GM21423 (cell line): ENCODE results near the gene DTYMK.

Experiments used
- ATAC-seq: cut with Tn5 transposase; IDR thresholded peaks from one replicate; pipeline ENCODE4 v1.9.1; 2021; ENCODE audit warnings: mild to moderate bottlenecking, moderate library complexity; ENCODE audit not compliant: unreplicated experiment

DTYMK gene

DNA sequence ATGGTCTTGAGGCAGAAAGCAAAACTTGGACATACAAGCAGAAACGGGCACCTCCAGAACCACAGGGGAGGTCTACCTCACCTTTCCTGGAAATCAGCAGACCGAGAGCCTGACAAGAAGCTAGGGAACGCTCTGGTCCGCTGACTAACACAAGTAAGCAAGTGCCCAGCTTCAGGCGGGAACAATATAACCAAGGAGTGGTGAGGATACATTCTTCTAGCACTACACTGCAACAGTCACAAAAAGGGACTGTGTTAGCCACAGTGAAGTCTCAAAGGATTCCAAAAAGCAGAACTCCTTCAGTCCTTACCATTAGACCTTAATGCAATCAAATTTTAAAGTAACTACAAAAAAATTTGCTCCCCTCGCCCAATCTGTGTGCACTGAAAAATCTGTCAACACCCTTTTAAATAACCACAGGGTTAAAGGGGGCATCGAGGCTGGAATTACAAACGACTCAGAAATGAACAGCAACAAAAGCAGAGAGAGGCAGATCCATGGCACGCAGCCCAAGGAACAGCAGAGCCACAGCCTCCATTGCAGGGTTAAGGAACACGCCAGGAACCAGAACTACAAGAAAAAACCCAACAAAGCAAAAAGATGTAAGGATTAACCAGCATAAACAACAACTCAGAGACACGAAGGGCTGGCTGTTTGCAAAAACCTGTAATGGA is 56.7 kb downstream of the DTYMK start:
- ATAC-seq: no peak

DNA sequence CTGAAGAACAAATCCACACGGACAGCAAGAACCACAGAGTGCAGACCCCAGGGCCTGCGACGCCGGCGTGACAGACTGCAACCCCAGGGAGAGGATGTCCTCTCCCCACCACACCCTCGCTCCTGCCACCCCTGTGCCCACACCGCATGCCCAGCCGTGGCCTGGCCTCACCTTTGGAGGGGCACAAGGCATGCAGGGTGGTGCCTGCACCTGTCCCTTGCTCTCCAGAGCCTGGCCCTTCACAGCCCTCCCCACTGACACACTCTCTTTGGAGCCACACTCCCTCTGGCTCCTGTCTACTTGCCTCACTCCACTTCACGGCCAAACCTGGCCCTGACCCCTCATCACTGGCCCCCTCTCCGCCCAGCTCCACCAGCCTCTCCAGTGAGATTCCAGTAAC is 58.9 kb downstream of the DTYMK start:
- no peak for ATAC-seq
